IPS-NIHi7 (cell line): ENCODE results near the gene LRRC57.
"Not testable (repeated sequence)": the region's sequence is repeated elsewhere in the genome, so short reads cannot be mapped to it uniquely, and the experiment has no call there.

ENCODE experiments used
- DNase-seq: peaks from one replicate; pipeline ENCODE4 v3.0.0; 2012; ENCODE audit warnings: mixed read lengths; ENCODE audit errors: extremely low spot score

Gene LRRC57

GRCh38 chr15:42548249-42549031, at the start of gene LRRC57, which contains the start of gene HAUS2:
Gene LRRC57 (minus strand): TSS chr15:42548793. CDS start chr15:42548434, 359 bp downstream.
Gene HAUS2 (plus strand): TSS chr15:42548838. CDS start chr15:42548873, 35 bp downstream.
- peak; percentile 98 for DNase-seq

- no peak for DNase-seq
Observed at GRCh38 chr15:42595626-42596240, 47.1 kb upstream of the LRRC57 start.

GRCh38 chr15:42594095-42594494, 45.5 kb upstream of the LRRC57 start:
- DNase-seq: no peak

- DNase-seq: no peak
Observed at GRCh38 chr15:42593143-42593542, 44.5 kb upstream of the LRRC57 start.

- DNase-seq: no peak
Observed at GRCh38 chr15:42592716-42593115, 44.1 kb upstream of the LRRC57 start.

- DNase-seq: peak; percentile 36
Observed at GRCh38 chr15:42591238-42591934, 42.8 kb upstream of the LRRC57 start.

GRCh38 chr15:42590619-42591237, 42.1 kb upstream of the LRRC57 start:
- DNase-seq: no peak

GRCh38 chr15:42584031-42584765, 35.6 kb upstream of the LRRC57 start:
- peak; percentile 41 for DNase-seq

- no peak for DNase-seq
Observed at GRCh38 chr15:42582569-42583375, 34.2 kb upstream of the LRRC57 start.

GRCh38 chr15:42581272-42581730, 32.7 kb upstream of the LRRC57 start:
- DNase-seq: peak; percentile 88

- no peak for DNase-seq
Observed at GRCh38 chr15:42578984-42579537, 30.5 kb upstream of the LRRC57 start.

GRCh38 chr15:42577514-42578031, 29.0 kb upstream of the LRRC57 start:
- no peak for DNase-seq

GRCh38 chr15:42576776-42577175, 28.2 kb upstream of the LRRC57 start:
- DNase-seq: no peak

GRCh38 chr15:42576040-42576594, 27.5 kb upstream of the LRRC57 start:
- no peak for DNase-seq

GRCh38 chr15:42575188-42576039, 26.8 kb upstream of the LRRC57 start, which contains the start of gene STARD9:
Gene STARD9 (plus strand): TSS chr15:42575606. CDS start chr15:42575716, 110 bp downstream.
- peak; percentile 96 for DNase-seq

GRCh38 chr15:42558739-42559138, 10.1 kb upstream of the LRRC57 start:
- DNase-seq: no peak

GRCh38 chr15:42556550-42557207, 8.1 kb upstream of the LRRC57 start:
- DNase-seq: not testable (repeated sequence)

- no peak for DNase-seq
Observed at GRCh38 chr15:42553554-42553953, 5.0 kb upstream of the LRRC57 start.
